ENCODE results near the gene PMEPA1. TPM values are rescaled to one million over a fixed set of nuclear protein-coding genes. Genes with fewer than 3 reads are reported as not detected.

PMEPA1 gene
- total and polyA plus RNA-seq, 2 donors (not counting 1 experiment from before 2014, with no cell fraction given): 9.9 to 37.4 TPM

GRCh38 chr20:57751411-57751810 is 41.6 kb upstream of the PMEPA1 start:
- H3K36me3 ChIP-seq (replicated peaks in 1 of 2; ENCODE audit: control extremely low read depth in 1 of 2, control insufficient read depth in 1 of 2, extremely low read depth in 1 of 2, insufficient read depth in 2 of 2, low read length in 1 of 2): no peaks in the 10 kb centered on the region
- TF ChIP-seq, protein P1, sequence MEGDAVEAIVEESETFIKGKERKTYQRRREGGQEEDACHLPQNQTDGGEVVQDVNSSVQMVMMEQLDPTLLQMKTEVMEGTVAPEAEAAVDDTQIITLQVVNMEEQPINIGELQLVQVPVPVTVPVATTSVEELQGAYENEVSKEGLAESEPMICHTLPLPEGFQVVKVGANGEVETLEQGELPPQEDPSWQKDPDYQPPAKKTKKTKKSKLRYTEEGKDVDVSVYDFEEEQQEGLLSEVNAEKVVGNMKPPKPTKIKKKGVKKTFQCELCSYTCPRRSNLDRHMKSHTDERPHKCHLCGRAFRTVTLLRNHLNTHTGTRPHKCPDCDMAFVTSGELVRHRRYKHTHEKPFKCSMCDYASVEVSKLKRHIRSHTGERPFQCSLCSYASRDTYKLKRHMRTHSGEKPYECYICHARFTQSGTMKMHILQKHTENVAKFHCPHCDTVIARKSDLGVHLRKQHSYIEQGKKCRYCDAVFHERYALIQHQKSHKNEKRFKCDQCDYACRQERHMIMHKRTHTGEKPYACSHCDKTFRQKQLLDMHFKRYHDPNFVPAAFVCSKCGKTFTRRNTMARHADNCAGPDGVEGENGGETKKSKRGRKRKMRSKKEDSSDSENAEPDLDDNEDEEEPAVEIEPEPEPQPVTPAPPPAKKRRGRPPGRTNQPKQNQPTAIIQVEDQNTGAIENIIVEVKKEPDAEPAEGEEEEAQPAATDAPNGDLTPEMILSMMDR (IDR thresholded peaks at IDR 0.05): no peak
- no peak for TF ChIP-seq EZH2 (IDR thresholded peaks at IDR 0.05; ENCODE audit: borderline replicate concordance, insufficient read depth, low read depth, low read length, poor library complexity, severe bottlenecking)
- H3K27ac Mint-ChIP-seq: no peak overlapping the region
- intact Hi-C loops (cut with micrococcal nuclease): no loop called here
- H3K27ac ChIP-seq (ENCODE audit: low read length in 2 of 2): no peak overlapping the region
- no peaks in the 10 kb centered on the region for H3K79me2 ChIP-seq (ENCODE audit: control insufficient read depth, insufficient read depth, low read length)
- no peak overlapping the region for H2AFZ ChIP-seq (ENCODE audit: insufficient read depth, low read depth, low read length, poor library complexity, severe bottlenecking)
- 91% methylated on average over 5 of the region's 5 CpGs for WGBS (ENCODE audit: insufficient coverage)
- peaks cover 0 to 36% (median 12%) of the 10 kb centered on the region in 4 experiments for H3K27me3 ChIP-seq (replicated peaks in 1 of 4; ENCODE audit: control extremely low read depth in 1 of 4, control insufficient read depth in 3 of 4, insufficient read depth in 4 of 4, low read length in 3 of 4)
- H3K9ac ChIP-seq (ENCODE audit: low read length): no peak overlapping the region
- no peak for DNase-seq
- CTCF ChIA-PET: interaction anchor here (1.2 kb wide), 1 partner anchor 97 kb away, joined by 4 read pairs; no protein-coding TSS in a partner anchor
- no peak overlapping the region for H3K4me3 Mint-ChIP-seq
- H3K9me3 Mint-ChIP-seq (ENCODE audit: insufficient read depth): no peaks in the 10 kb centered on the region
- POLR2A ChIA-PET: no interaction called here
- peaks cover 13 to 19% of the 10 kb centered on the region in 2 donors for H3K4me1 ChIP-seq (ENCODE audit: control insufficient read depth in 2 of 2, insufficient read depth in 2 of 2, low read length in 2 of 2)
- no peak overlapping the region for H3K4me2 ChIP-seq (replicated peaks; ENCODE audit: low read depth, low read length, poor library complexity, severe bottlenecking)
- H3K27me3 Mint-ChIP-seq: peaks cover 62% of the 10 kb centered on the region
- H3K4me1 Mint-ChIP-seq: peaks cover 22% of the 10 kb centered on the region
- H4K20me1 ChIP-seq (ENCODE audit: control insufficient read depth, insufficient read depth, low read length, poor library complexity, severe bottlenecking): no peaks in the 10 kb centered on the region
- H3K9me3 ChIP-seq (ENCODE audit: control extremely low read depth in 1 of 3, control insufficient read depth in 2 of 3, insufficient read depth in 1 of 3, low read length in 2 of 3): peaks cover 0 to 9% (median 0%) of the 10 kb centered on the region in 3 donors
- ATAC-seq (ENCODE audit: low read depth): no peak
- no peak overlapping the region for H3K4me3 ChIP-seq (ENCODE audit: control extremely low read depth in 1 of 5, extremely low read depth in 1 of 5, insufficient read depth in 1 of 5, low read depth in 2 of 5, low read length in 4 of 5)

- H3K9ac ChIP-seq (ENCODE audit: low read length): no peak overlapping the region
- no peaks in the 10 kb centered on the region for H4K20me1 ChIP-seq (ENCODE audit: control insufficient read depth, insufficient read depth, low read length, poor library complexity, severe bottlenecking)
- CTCF ChIA-PET: interaction anchor here (2.3 kb wide), 1 partner anchor 69 kb away, joined by 11 read pairs; no protein-coding TSS in a partner anchor
- 80% methylated on average over 7 of the region's 7 CpGs for WGBS (ENCODE audit: insufficient coverage)
- peaks cover 13 to 19% of the 10 kb centered on the region in 2 donors for H3K4me1 ChIP-seq (ENCODE audit: control insufficient read depth in 2 of 2, insufficient read depth in 2 of 2, low read length in 2 of 2)
- H3K79me2 ChIP-seq (ENCODE audit: control insufficient read depth, insufficient read depth, low read length): no peaks in the 10 kb centered on the region
- H3K36me3 ChIP-seq (replicated peaks in 1 of 2; ENCODE audit: control extremely low read depth in 1 of 2, control insufficient read depth in 1 of 2, extremely low read depth in 1 of 2, insufficient read depth in 2 of 2, low read length in 1 of 2): no peaks in the 10 kb centered on the region
- H3K9me3 ChIP-seq (ENCODE audit: control extremely low read depth in 1 of 3, control insufficient read depth in 2 of 3, insufficient read depth in 1 of 3, low read length in 2 of 3): peaks cover 0 to 9% (median 0%) of the 10 kb centered on the region in 3 donors
- H3K4me2 ChIP-seq (replicated peaks; ENCODE audit: low read depth, low read length, poor library complexity, severe bottlenecking): no peak overlapping the region
- no peaks in the 10 kb centered on the region for H3K9me3 Mint-ChIP-seq (ENCODE audit: insufficient read depth)
- H3K4me1 Mint-ChIP-seq: peaks cover 22% of the 10 kb centered on the region
- TF ChIP-seq, protein P1 (IDR thresholded peaks at IDR 0.05): no peak
- no peak for TF ChIP-seq EZH2 (IDR thresholded peaks at IDR 0.05; ENCODE audit: borderline replicate concordance, insufficient read depth, low read depth, low read length, poor library complexity, severe bottlenecking)
- H3K4me3 Mint-ChIP-seq: no peak overlapping the region
- no peak for DNase-seq
- no peak overlapping the region for H2AFZ ChIP-seq (ENCODE audit: insufficient read depth, low read depth, low read length, poor library complexity, severe bottlenecking)
- ATAC-seq (ENCODE audit: low read depth): no peak
- POLR2A ChIA-PET: no interaction called here
- intact Hi-C loops (cut with micrococcal nuclease): no loop called here
- H3K4me3 ChIP-seq (ENCODE audit: control extremely low read depth in 1 of 5, extremely low read depth in 1 of 5, insufficient read depth in 1 of 5, low read depth in 2 of 5, low read length in 4 of 5): no peak overlapping the region
- H3K27me3 Mint-ChIP-seq: peaks cover 55% of the 10 kb centered on the region
- no peak overlapping the region for H3K27ac ChIP-seq (ENCODE audit: low read length in 2 of 2)
- no peak overlapping the region for H3K27ac Mint-ChIP-seq
- H3K27me3 ChIP-seq (replicated peaks in 1 of 4; ENCODE audit: control extremely low read depth in 1 of 4, control insufficient read depth in 3 of 4, insufficient read depth in 4 of 4, low read length in 3 of 4): peaks cover 0 to 40% (median 10%) of the 10 kb centered on the region in 4 experiments
These were observed 40.1 kb upstream of the PMEPA1 start for GRCh38 chr20:57749869-57750268.
